Measurements from ENCODE around the gene CTNNA2. TPM values are rescaled to one million over a fixed set of nuclear protein-coding genes. Genes with fewer than 3 reads are reported as not detected.

CTNNA2 gene
- total and polyA plus RNA-seq, 8 donors: 0.28 to 5.7 (median 0.44) TPM; not detected in 4

- Histone ChIP-seq H3K27ac (no peak overlapping the region), H3K27me3 (no peaks in the 10 kb centered on the region), H3K4me3 (no peak overlapping the region), H3K36me3 (no peaks in the 10 kb centered on the region), H3K4me1 (no peaks in the 10 kb centered on the region), H3K9me3 (no peaks in the 10 kb centered on the region)
- DNase-seq: no peak
- TF ChIP-seq EP300 (IDR thresholded peaks at IDR 0.05): no peak
- no peak for TF ChIP-seq POLR2A (IDR thresholded peaks at IDR 0.05)
- TF ChIP-seq, protein P1, sequence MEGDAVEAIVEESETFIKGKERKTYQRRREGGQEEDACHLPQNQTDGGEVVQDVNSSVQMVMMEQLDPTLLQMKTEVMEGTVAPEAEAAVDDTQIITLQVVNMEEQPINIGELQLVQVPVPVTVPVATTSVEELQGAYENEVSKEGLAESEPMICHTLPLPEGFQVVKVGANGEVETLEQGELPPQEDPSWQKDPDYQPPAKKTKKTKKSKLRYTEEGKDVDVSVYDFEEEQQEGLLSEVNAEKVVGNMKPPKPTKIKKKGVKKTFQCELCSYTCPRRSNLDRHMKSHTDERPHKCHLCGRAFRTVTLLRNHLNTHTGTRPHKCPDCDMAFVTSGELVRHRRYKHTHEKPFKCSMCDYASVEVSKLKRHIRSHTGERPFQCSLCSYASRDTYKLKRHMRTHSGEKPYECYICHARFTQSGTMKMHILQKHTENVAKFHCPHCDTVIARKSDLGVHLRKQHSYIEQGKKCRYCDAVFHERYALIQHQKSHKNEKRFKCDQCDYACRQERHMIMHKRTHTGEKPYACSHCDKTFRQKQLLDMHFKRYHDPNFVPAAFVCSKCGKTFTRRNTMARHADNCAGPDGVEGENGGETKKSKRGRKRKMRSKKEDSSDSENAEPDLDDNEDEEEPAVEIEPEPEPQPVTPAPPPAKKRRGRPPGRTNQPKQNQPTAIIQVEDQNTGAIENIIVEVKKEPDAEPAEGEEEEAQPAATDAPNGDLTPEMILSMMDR (IDR thresholded peaks at IDR 0.05): no peak
- no peak for TF ChIP-seq POLR2AphosphoS5 (IDR thresholded peaks at IDR 0.05)
- 85 to 98% (median 88%) methylated on average over 5 of the region's 5 CpGs for WGBS, 5 donors
- intact Hi-C loops (cut with DNase I; ENCODE audit: low total_unique reads): no loop called here
These were observed 925.1 kb downstream of the CTNNA2 start for GRCh38 chr2:80437959-80438358.

DNA sequence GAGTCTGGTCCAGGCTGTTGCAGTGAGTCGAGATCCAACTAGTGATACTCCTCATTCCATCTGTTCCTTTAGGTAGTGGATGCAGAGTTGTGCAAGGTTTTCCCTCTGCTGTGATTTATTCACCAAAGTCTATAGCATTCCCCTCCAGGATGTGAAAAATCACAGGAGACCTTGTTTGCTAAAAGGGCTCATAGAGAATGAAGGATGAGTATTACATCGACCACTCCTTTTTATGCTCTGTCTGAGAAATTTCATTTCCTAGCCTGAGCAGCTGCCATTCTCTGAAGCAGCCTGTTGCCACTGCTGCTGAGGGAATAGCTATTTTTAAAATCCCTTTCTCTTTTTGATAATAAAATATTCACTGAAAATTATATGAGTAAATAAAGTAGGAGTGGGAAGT lies 925.8 kb downstream of the CTNNA2 start:
- Histone ChIP-seq H3K27me3 (no peaks in the 10 kb centered on the region), H3K9me3 (no peaks in the 10 kb centered on the region), H3K4me3 (no peak overlapping the region), H3K27ac (no peak overlapping the region), H3K4me1 (no peaks in the 10 kb centered on the region), H3K36me3 (no peaks in the 10 kb centered on the region)
- intact Hi-C loops (cut with DNase I; ENCODE audit: low total_unique reads): no loop called here
- TF ChIP-seq POLR2AphosphoS5 (IDR thresholded peaks at IDR 0.05): no peak
- TF ChIP-seq EP300 (IDR thresholded peaks at IDR 0.05): no peak
- no peak for TF ChIP-seq POLR2A (IDR thresholded peaks at IDR 0.05)
- TF ChIP-seq, protein P1 (IDR thresholded peaks at IDR 0.05): no peak
- DNase-seq: no peak
- 71 to 88% (median 77%) methylated on average over 2 of the region's 2 CpGs for WGBS, 5 donors

GRCh38 chr2:80454628-80455027 lies 941.8 kb downstream of the CTNNA2 start:
- DNase-seq: peak in 1 of 2 donors; percentile 57
- Histone ChIP-seq H3K27ac (no peak overlapping the region), H3K4me1 (no peaks in the 10 kb centered on the region), H3K4me3 (no peak overlapping the region), H3K27me3 (no peaks in the 10 kb centered on the region), H3K36me3 (no peaks in the 10 kb centered on the region), H3K9me3 (no peaks in the 10 kb centered on the region)
- no peak for TF ChIP-seq EP300 (IDR thresholded peaks at IDR 0.05)
- no peak for TF ChIP-seq POLR2AphosphoS5 (IDR thresholded peaks at IDR 0.05)
- TF ChIP-seq, protein P1 (IDR thresholded peaks at IDR 0.05): no peak
- no peak for TF ChIP-seq POLR2A (IDR thresholded peaks at IDR 0.05)
- intact Hi-C loops (cut with DNase I; ENCODE audit: low total_unique reads): no loop called here
- 72 to 83% (median 73%) methylated on average over 7 of the region's 7 CpGs for WGBS, 5 donors

DNA sequence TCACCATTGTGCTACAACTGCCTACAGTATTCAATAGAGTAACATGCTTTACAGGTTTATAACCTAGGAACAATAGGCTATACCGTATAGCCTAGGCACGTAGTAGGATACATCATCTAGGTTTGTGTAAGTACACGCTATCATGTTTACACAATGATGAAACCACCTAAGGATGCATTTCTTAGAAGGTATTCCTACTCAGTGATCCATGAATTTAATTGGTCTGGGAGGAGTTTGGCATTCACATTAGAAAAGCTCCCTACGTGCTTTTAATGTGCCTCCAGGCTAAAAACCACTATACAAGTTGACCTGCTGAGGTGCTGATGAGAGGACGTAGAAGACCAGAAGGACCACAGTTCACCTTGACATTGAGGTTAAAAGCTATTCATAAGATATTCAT lies 946.2 kb downstream of the CTNNA2 start:
- intact Hi-C loops (cut with DNase I; ENCODE audit: low total_unique reads): no loop called here
- Histone ChIP-seq H3K4me1 (no peaks in the 10 kb centered on the region), H3K27me3 (no peaks in the 10 kb centered on the region), H3K36me3 (no peaks in the 10 kb centered on the region), H3K27ac (no peak overlapping the region), H3K9me3 (no peaks in the 10 kb centered on the region), H3K4me3 (no peak overlapping the region)
- 78 to 88% (median 85%) methylated on average over 5 of the region's 5 CpGs for WGBS, 5 donors
- DNase-seq: no peak
- TF ChIP-seq, protein P1 (IDR thresholded peaks at IDR 0.05): no peak
- no peak for TF ChIP-seq POLR2A (IDR thresholded peaks at IDR 0.05)
- TF ChIP-seq POLR2AphosphoS5 (IDR thresholded peaks at IDR 0.05): no peak
- TF ChIP-seq EP300 (IDR thresholded peaks at IDR 0.05): no peak
